PC-3 (cell line): ENCODE data around the gene SH2D3C. TPM values are rescaled to one million over a fixed set of nuclear protein-coding genes. Genes with fewer than 3 reads are reported as not detected.

Experiments
- ATAC-seq: fragments of 200-7000 bp; cut with Tn5 transposase; 2 replicates; pipeline ENCODE4 v1.9.1; 2020; ENCODE audit warnings: mild to moderate bottlenecking, moderate library complexity
- BruUV-seq: library from RNA; stranded (reverse); fragments of 400-500 nt; replicated peaks from 2 replicates; lab custom pipeline; 2021; lab: Mats Ljungman, UMichigan
- CTCF ChIA-PET: fragments of 300-600 bp; sonication (Branson Sonifier 250); formaldehyde crosslinking; loops from one replicate; lab custom pipeline; 2022; ENCODE audit warnings: antibody characterized with exemption; lab: Charles Lee
- POLR2A ChIA-PET: fragments of 300-600 bp; sonication (Branson Sonifier 250); formaldehyde crosslinking; loops from one replicate; lab custom pipeline; 2022; ENCODE audit warnings: antibody characterized with exemption; ENCODE audit not compliant: unreplicated experiment; lab: Charles Lee
- DNase-seq: peaks from one replicate; pipeline ENCODE4 v3.0.0-alpha.2; 2015
- H2AFZ ChIP-seq: fragments of 300-600 bp; sonication (generic); 2 replicates; pipeline ENCODE4 v1.6.0; 2016; ENCODE audit warnings: antibody characterized with exemption, low read length
- H3F3A ChIP-seq: fragments of 300-600 bp; sonication (generic); one replicate; pipeline ENCODE4 v1.6.0; 2017; ENCODE audit warnings: antibody characterized with exemption, low read length, control low read depth, mild to moderate bottlenecking; ENCODE audit not compliant: unreplicated experiment
- H3K27ac ChIP-seq: fragments of 300-600 bp; sonication (generic); 2 replicates; pipeline ENCODE4 v1.5.1; 2016; ENCODE audit warnings: mild to moderate bottlenecking, low read length
- H3K27me3 ChIP-seq: fragments of 300-600 bp; sonication (generic); 2 replicates; pipeline ENCODE4 v1.6.1; 2016; ENCODE audit warnings: low read length, mixed read lengths
- H3K36me3 ChIP-seq: fragments of 300-600 bp; sonication (generic); 2 replicates; pipeline ENCODE4 v1.6.1; 2016; ENCODE audit warnings: low read depth, mixed run types, low read length, mixed read lengths
- H3K4me1 ChIP-seq: fragments of 300-600 bp; sonication (generic); 2 replicates; pipeline ENCODE4 v1.5.1; 2016; ENCODE audit warnings: low read length; ENCODE audit not compliant: insufficient read depth
- H3K4me2 ChIP-seq: fragments of 300-600 bp; sonication (generic); 2 replicates; pipeline ENCODE4 v1.6.0; 2016; ENCODE audit warnings: low read length
- H3K4me3 ChIP-seq: fragments of 300-600 bp; sonication (generic); 2 replicates; pipeline ENCODE4 v1.5.1; 2016; ENCODE audit warnings: mild to moderate bottlenecking, low read length, mixed read lengths
- H3K79me2 ChIP-seq: fragments of 300-600 bp; sonication (generic); 2 replicates; pipeline ENCODE4 v1.6.1; 2017; ENCODE audit warnings: low read length, mixed read lengths
- H3K9ac ChIP-seq: fragments of 300-600 bp; sonication (generic); 2 replicates; pipeline ENCODE4 v1.6.0; 2016; ENCODE audit warnings: mild to moderate bottlenecking, low read length
- H3K9me2 ChIP-seq: fragments of 300-600 bp; sonication (generic); replicated peaks from 2 replicates; pipeline ENCODE4 v1.6.1; 2016; ENCODE audit warnings: mixed run types, low read length, mixed read lengths
- H3K9me3 ChIP-seq: fragments of 300-600 bp; sonication (generic); 2 replicates; pipeline ENCODE4 v1.6.1; 2016; ENCODE audit warnings: low read length, mixed read lengths
- H4K20me1 ChIP-seq: fragments of 300-600 bp; sonication (generic); 2 replicates; pipeline ENCODE4 v1.6.1; 2016; ENCODE audit warnings: low read length, mixed read lengths
- CTCF ChIP-seq: fragments of 300-600 bp; sonication (generic); conservative IDR thresholded peaks from 2 replicates; pipeline ENCODE4 v1.5.1; 2017; ENCODE audit warnings: antibody characterized with exemption, low read depth, mild to moderate bottlenecking, low read length
- EZH2 ChIP-seq: fragments of 300-600 bp; sonication (generic); IDR thresholded peaks from one replicate; pipeline ENCODE4 v1.6.1; 2017; ENCODE audit warnings: antibody characterized with exemption, mild to moderate bottlenecking, low read length; ENCODE audit not compliant: unreplicated experiment
- EZH2phosphoT487 ChIP-seq: fragments of 300-600 bp; sonication (generic); IDR thresholded peaks from 2 replicates; pipeline ENCODE4 v1.6.1; 2018; ENCODE audit warnings: mild to moderate bottlenecking, antibody characterized with exemption, low read length, borderline replicate concordance
- intact Hi-C: fragments of 100-400 bp; cut with micrococcal nuclease; formaldehyde crosslinking; loops from 2 replicates; pipeline ENCODE4 v1.9.0; 2023
- total RNA-seq: library from RNA; depleted of rRNA; stranded (reverse); fragments of >200 nt; gene quantifications from 2 replicates; pipeline ENCODE4 v1.2.3, GENCODE V29; 2014

Gene SH2D3C
- total RNA-seq, 1 experiment from 2014 or later = 0.26 TPM

- ChIA-PET CTCF (interaction anchor here (0.5 to 1.2 kb wide), 2 partner anchors 36 to 100 kb away, joined by 9 to 10 read pairs; partner anchors contain the start of gene TOR2A), POLR2A (interaction anchor here (0.5 to 1.0 kb wide), 2 partner anchors 15 to 35 kb away, joined by 3 to 8 read pairs; partner anchors contain the start of genes CDK9 and TOR2A)
- no TSS peak for BruUV-seq
- Histone ChIP-seq H3K9me2 (no peaks in the 10 kb centered on the region), H4K20me1 (no peaks in the 10 kb centered on the region), H3K27ac (no peak overlapping the region), H3K9me3 (no peaks in the 10 kb centered on the region), H3K79me2 (no peaks in the 10 kb centered on the region), H3K4me1 (peaks cover 4% of the 10 kb centered on the region; the same call in 1 of the 2 replicates), H3K9ac (no peak overlapping the region), H3K4me2 (peak overlapping the region; percentile 91), H2AFZ (peak overlapping the region; percentile 76), H3K4me3 (peak overlapping the region; percentile 70), H3F3A (no peaks in the 10 kb centered on the region), H3K36me3 (no peaks in the 10 kb centered on the region), H3K27me3 (no peaks in the 10 kb centered on the region)
- DNase-seq (no peak), ATAC-seq (no peak)
- TF ChIP-seq CTCF = no peak
- TF ChIP-seq EZH2phosphoT487 = no peak
- no peak for TF ChIP-seq EZH2
- intact Hi-C loops = no loop called here
Measured at GRCh38 chr9:127770583-127770904, 7.9 kb downstream of the SH2D3C start.

GRCh38 chr9:127769929-127770582, 8.4 kb downstream of the SH2D3C start:
- no peak for TF ChIP-seq EZH2phosphoT487
- no peak for TF ChIP-seq CTCF
- no peak for TF ChIP-seq EZH2
- Histone ChIP-seq H2AFZ (no peak overlapping the region), H3K9ac (no peak overlapping the region), H3K9me2 (no peaks in the 10 kb centered on the region), H3K27ac (no peak overlapping the region), H3K27me3 (no peaks in the 10 kb centered on the region), H3K36me3 (no peaks in the 10 kb centered on the region), H3K4me2 (peak overlapping the region; percentile 91; the same call in 1 of the 2 replicates), H3K79me2 (no peaks in the 10 kb centered on the region), H3F3A (no peaks in the 10 kb centered on the region), H3K4me1 (peaks cover 4% of the 10 kb centered on the region; the same call in 1 of the 2 replicates), H3K9me3 (no peaks in the 10 kb centered on the region), H3K4me3 (no peak overlapping the region), H4K20me1 (no peaks in the 10 kb centered on the region)
- BruUV-seq = no TSS peak
- ChIA-PET CTCF (no interaction called here), POLR2A (no interaction called here)
- intact Hi-C loops = no loop called here
- DNase-seq (no peak), ATAC-seq (no peak)

- Histone ChIP-seq H4K20me1 (no peaks in the 10 kb centered on the region), H3K27ac (no peak overlapping the region), H3K79me2 (no peaks in the 10 kb centered on the region), H3K9me3 (no peaks in the 10 kb centered on the region), H3K4me3 (no peak overlapping the region), H3F3A (no peaks in the 10 kb centered on the region), H3K27me3 (no peaks in the 10 kb centered on the region), H3K4me2 (no peak overlapping the region), H3K9ac (no peak overlapping the region), H3K36me3 (no peaks in the 10 kb centered on the region), H2AFZ (no peak overlapping the region), H3K4me1 (peaks cover 4% of the 10 kb centered on the region; the same call in 1 of the 2 replicates), H3K9me2 (no peaks in the 10 kb centered on the region)
- ChIA-PET CTCF (no interaction called here), POLR2A (no interaction called here)
- TF ChIP-seq EZH2phosphoT487 (no peak), CTCF (no peak), EZH2 (no peak)
- intact Hi-C loops = no loop called here
- DNase-seq (no peak), ATAC-seq (no peak)
- BruUV-seq = no TSS peak
Measured at GRCh38 chr9:127769101-127769500, 9.4 kb downstream of the SH2D3C start.
